ENCODE data around the gene KL.

KL gene

DNA sequence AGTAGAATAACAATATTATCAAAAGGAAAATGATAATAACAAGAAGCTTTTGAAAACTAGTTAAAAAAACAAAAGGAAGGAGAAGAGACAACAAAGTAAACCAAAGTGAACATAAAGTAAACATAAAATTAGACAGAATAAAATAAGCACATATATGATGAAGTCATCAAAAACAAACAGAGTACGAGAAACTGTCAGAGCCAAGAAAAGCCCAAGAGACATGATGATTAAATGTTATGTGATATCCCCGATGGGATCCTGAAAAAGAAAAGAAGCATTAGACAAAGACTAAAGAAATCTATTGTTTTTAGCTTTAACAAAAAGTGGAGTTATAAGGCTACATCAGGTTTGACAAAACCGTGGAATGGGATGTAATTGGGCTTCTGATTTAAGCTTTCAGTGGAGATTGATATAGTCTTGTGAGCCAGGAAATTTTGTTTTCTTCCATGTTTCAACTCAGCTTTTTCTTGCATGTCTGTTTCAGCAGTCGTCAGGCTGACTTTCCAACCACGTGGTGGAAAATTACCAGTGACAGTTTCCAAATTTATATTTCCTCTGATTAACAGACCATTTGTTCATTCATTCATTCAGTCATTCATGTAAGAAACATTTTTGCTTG is 64.9 kb downstream of the KL start:
- POLR2A ChIA-PET = no interaction called here
- Histone ChIP-seq H3K4me1 (ENCODE audit: control insufficient read depth, insufficient read depth, low read length) (peaks cover 5% of the 10 kb centered on the region), H3K9me3 (ENCODE audit: control insufficient read depth, insufficient read depth, low read depth, low read length) (no peaks in the 10 kb centered on the region), H3K36me3 (ENCODE audit: control insufficient read depth in 2 of 2, insufficient read depth in 1 of 2, low read length in 2 of 2) (no peaks in the 10 kb centered on the region), H3K27ac (ENCODE audit: extremely low read depth, low read depth, low read length) (no peak overlapping the region), H3K4me3 (ENCODE audit: low read depth, low read length) (no peak overlapping the region)
- CTCF ChIA-PET = no interaction called here
- TF ChIP-seq ZNF529 (tag by site-specific recombination; IDR thresholded peaks at IDR 0.05; ENCODE audit: insufficient replicate concordance) = no peak
- no peak for TF ChIP-seq ZNF416 (tag by site-specific recombination; IDR thresholded peaks at IDR 0.05)
- TF ChIP-seq ZNF350 (tag by site-specific recombination; IDR thresholded peaks at IDR 0.05) = no peak
- TF ChIP-seq ZEB2 (tag by site-specific recombination; IDR thresholded peaks at IDR 0.05) = peak; percentile 50; the same call in 1 of the 2 replicates
- TF ChIP-seq HOXD13 (CRISPR knock-in tag; IDR thresholded peaks at IDR 0.05; ENCODE audit: borderline replicate concordance) = no peak
- TF ChIP-seq, protein P1, sequence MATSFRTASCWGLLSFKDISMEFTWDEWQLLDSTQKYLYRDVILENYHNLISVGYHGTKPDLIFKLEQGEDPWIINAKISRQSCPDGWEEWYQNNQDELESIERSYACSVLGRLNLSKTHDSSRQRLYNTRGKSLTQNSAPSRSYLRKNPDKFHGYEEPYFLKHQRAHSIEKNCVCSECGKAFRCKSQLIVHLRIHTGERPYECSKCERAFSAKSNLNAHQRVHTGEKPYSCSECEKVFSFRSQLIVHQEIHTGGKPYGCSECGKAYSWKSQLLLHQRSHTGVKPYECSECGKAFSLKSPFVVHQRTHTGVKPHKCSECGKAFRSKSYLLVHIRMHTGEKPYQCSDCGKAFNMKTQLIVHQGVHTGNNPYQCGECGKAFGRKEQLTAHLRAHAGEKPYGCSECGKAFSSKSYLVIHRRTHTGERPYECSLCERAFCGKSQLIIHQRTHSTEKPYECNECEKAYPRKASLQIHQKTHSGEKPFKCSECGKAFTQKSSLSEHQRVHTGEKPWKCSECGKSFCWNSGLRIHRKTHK (tag by site-specific recombination; IDR thresholded peaks at IDR 0.05) = no peak
- no peak for TF ChIP-seq ZNF747 (tag by site-specific recombination; IDR thresholded peaks at IDR 0.05)
- peak; percentile 65; the same call in 1 of the 2 replicates for TF ChIP-seq SP7 (tag by site-specific recombination; IDR thresholded peaks at IDR 0.05)
- no peak for TF ChIP-seq YY2 (tag by site-specific recombination; IDR thresholded peaks at IDR 0.05)
- TF ChIP-seq, protein P2, sequence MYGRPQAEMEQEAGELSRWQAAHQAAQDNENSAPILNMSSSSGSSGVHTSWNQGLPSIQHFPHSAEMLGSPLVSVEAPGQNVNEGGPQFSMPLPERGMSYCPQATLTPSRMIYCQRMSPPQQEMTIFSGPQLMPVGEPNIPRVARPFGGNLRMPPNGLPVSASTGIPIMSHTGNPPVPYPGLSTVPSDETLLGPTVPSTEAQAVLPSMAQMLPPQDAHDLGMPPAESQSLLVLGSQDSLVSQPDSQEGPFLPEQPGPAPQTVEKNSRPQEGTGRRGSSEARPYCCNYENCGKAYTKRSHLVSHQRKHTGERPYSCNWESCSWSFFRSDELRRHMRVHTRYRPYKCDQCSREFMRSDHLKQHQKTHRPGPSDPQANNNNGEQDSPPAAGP (tag by site-specific recombination; IDR thresholded peaks at IDR 0.05) = no peak
- TF ChIP-seq ZNF274 (IDR thresholded peaks at IDR 0.05; ENCODE audit: low read length) = no peak
- no peak for TF ChIP-seq ZNF274 (tag by site-specific recombination; IDR thresholded peaks at IDR 0.05; ENCODE audit: borderline replicate concordance)
- TF ChIP-seq TCF7L2 (IDR thresholded peaks at IDR 0.05; ENCODE audit: borderline replicate concordance, low read depth, low read length) = no peak
- TF ChIP-seq ZBTB17 (tag by site-specific recombination; IDR thresholded peaks at IDR 0.05) = peak; percentile 30; the same call in 1 of the 2 replicates
- no peak for TF ChIP-seq ZNF16 (tag by site-specific recombination; IDR thresholded peaks at IDR 0.05; ENCODE audit: low read depth)
- no peak for TF ChIP-seq ZNF501 (tag by site-specific recombination; IDR thresholded peaks at IDR 0.05)
- no peak for TF ChIP-seq ZNF571 (tag by site-specific recombination; IDR thresholded peaks at IDR 0.05)
- no peak for TF ChIP-seq ZNF555 (tag by site-specific recombination; conservative IDR thresholded peaks at IDR 0.05)
- TF ChIP-seq ZNF791 (tag by site-specific recombination; IDR thresholded peaks at IDR 0.05) = no peak
- peak; percentile 76 for TF ChIP-seq FEZF1 (tag by site-specific recombination; IDR thresholded peaks at IDR 0.05)
- no peak for TF ChIP-seq ZNF76 (tag by site-specific recombination; IDR thresholded peaks at IDR 0.05; ENCODE audit: borderline replicate concordance, low read depth)
- TF ChIP-seq, protein P3, sequence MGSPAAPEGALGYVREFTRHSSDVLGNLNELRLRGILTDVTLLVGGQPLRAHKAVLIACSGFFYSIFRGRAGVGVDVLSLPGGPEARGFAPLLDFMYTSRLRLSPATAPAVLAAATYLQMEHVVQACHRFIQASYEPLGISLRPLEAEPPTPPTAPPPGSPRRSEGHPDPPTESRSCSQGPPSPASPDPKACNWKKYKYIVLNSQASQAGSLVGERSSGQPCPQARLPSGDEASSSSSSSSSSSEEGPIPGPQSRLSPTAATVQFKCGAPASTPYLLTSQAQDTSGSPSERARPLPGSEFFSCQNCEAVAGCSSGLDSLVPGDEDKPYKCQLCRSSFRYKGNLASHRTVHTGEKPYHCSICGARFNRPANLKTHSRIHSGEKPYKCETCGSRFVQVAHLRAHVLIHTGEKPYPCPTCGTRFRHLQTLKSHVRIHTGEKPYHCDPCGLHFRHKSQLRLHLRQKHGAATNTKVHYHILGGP (tag by site-specific recombination; IDR thresholded peaks at IDR 0.05) = peak; percentile 58
- 0 out of 2 replicates have a peak, but pooled peaks have one; percentile 24 for TF ChIP-seq ZNF629 (tag by site-specific recombination; IDR thresholded peaks at IDR 0.05)
- TF ChIP-seq ZNF292 (tag by site-specific recombination; IDR thresholded peaks at IDR 0.05; ENCODE audit: borderline replicate concordance, low read depth) = no peak
- no peak for TF ChIP-seq ZNF138 (tag by site-specific recombination; IDR thresholded peaks at IDR 0.05; ENCODE audit: borderline replicate concordance)
- TF ChIP-seq, protein P4, sequence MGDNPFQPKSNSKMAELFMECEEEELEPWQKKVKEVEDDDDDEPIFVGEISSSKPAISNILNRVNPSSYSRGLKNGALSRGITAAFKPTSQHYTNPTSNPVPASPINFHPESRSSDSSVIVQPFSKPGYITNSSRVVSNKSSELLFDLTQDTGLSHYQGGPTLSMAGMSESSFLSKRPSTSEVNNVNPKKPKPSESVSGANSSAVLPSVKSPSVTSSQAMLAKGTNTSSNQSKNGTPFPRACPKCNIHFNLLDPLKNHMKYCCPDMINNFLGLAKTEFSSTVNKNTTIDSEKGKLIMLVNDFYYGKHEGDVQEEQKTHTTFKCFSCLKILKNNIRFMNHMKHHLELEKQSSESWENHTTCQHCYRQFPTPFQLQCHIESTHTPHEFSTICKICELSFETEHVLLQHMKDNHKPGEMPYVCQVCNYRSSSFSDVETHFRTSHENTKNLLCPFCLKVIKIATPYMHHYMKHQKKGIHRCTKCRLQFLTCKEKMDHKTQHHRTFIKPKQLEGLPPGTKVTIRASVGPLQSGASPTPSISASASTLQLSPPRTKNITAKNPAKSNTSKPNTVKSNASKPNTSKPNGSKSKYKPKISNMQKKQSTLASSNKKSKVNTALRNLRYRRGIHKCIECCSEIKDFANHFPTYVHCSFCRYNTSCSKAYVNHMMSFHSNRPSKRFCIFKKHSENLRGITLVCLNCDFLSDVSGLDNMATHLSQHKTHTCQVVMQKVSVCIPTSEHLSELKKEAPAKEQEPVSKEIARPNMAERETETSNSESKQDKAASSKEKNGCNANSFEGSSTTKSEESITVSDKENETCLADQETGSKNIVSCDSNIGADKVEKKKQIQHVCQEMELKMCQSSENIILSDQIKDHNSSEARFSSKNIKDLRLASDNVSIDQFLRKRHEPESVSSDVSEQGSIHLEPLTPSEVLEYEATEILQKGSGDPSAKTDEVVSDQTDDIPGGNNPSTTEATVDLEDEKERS (tag by site-specific recombination; IDR thresholded peaks at IDR 0.05) = no peak
- no peak for TF ChIP-seq ZBTB20 (tag by site-specific recombination; IDR thresholded peaks at IDR 0.05)
- TF ChIP-seq, protein P5, sequence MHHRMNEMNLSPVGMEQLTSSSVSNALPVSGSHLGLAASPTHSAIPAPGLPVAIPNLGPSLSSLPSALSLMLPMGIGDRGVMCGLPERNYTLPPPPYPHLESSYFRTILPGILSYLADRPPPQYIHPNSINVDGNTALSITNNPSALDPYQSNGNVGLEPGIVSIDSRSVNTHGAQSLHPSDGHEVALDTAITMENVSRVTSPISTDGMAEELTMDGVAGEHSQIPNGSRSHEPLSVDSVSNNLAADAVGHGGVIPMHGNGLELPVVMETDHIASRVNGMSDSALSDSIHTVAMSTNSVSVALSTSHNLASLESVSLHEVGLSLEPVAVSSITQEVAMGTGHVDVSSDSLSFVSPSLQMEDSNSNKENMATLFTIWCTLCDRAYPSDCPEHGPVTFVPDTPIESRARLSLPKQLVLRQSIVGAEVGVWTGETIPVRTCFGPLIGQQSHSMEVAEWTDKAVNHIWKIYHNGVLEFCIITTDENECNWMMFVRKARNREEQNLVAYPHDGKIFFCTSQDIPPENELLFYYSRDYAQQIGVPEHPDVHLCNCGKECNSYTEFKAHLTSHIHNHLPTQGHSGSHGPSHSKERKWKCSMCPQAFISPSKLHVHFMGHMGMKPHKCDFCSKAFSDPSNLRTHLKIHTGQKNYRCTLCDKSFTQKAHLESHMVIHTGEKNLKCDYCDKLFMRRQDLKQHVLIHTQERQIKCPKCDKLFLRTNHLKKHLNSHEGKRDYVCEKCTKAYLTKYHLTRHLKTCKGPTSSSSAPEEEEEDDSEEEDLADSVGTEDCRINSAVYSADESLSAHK (tag by site-specific recombination; IDR thresholded peaks at IDR 0.05) = peak; percentile 91
- no peak for TF ChIP-seq ZNF654 (tag by site-specific recombination; IDR thresholded peaks at IDR 0.05; ENCODE audit: low read depth)
- no peak for TF ChIP-seq PRDM1 (tag by site-specific recombination; IDR thresholded peaks at IDR 0.05)
- no peak for TF ChIP-seq ZNF830 (tag by site-specific recombination; IDR thresholded peaks at IDR 0.05; ENCODE audit: low read depth)

Data from HEK293 (cell line).